Lower lobe of right lung (tissue), 2 donors: ENCODE data around the gene TMCO1. TPM values are rescaled to one million over a fixed set of nuclear protein-coding genes. Genes with fewer than 3 reads are reported as not detected.
"Not testable (repeated sequence)": the region's sequence is repeated elsewhere in the genome, so short reads cannot be mapped to it uniquely, and the experiment has no call there.

ENCODE experiments used
- ATAC-seq, 2 donors: fragments of 200-7000 bp; cut with Tn5 transposase; one replicate each; pipeline ENCODE4 v1.9.1; 2020 to 2022; ENCODE audit warnings: mild to moderate bottlenecking in 2 of 2, moderate library complexity in 2 of 2
- DNase-seq: peaks from one replicate; pipeline ENCODE4 v3.0.0-alpha.2; 2020
- H3K27ac ChIP-seq: fragments of 200-600 bp; one replicate; pipeline ENCODE4 v1.8.0; 2022
- H3K27me3 ChIP-seq: fragments of 200-600 bp; one replicate; pipeline ENCODE4 v1.8.0; 2022; ENCODE audit warnings: low read depth
- H3K36me3 ChIP-seq: fragments of 200-600 bp; one replicate; pipeline ENCODE4 v1.8.0; 2022; ENCODE audit warnings: mild to moderate bottlenecking
- H3K4me1 ChIP-seq: fragments of 200-600 bp; one replicate; pipeline ENCODE4 v1.8.0; 2022
- H3K4me3 ChIP-seq: fragments of 200-600 bp; one replicate; pipeline ENCODE4 v1.8.0; 2022; ENCODE audit warnings: mild to moderate bottlenecking
- H3K9me3 ChIP-seq: fragments of 200-600 bp; one replicate; pipeline ENCODE4 v1.8.0; 2022
- CTCF ChIP-seq: fragments of 200-600 bp; IDR thresholded peaks from one replicate; pipeline ENCODE4 v1.8.0; 2022; ENCODE audit warnings: antibody characterized with exemption, mild to moderate bottlenecking
- intact Hi-C: fragments of 100-400 bp; cut with DNase I; formaldehyde crosslinking; loops from one replicate; pipeline ENCODE4 v1.11.0; 2022
- long read RNA-seq: library from polyadenylated mRNA; unstranded; transcript quantifications from one replicate; pipeline ENCODE4 v2.0.0, GENCODE V29; 2021
- total RNA-seq: library from RNA; stranded (reverse); fragmentation: NEBNext Ultra II Directional; extraction: Animal tissue kit (Norgen Biotek cat#: 25700); gene quantifications from one replicate; pipeline ENCODE4 v1.2.1, GENCODE V29; 2021
- donor health status: DM: no; HTN: yes; CAD: no; lungs with severe emphysema.

Gene TMCO1
- 76.3 TPM for total RNA-seq
- long read RNA-seq, full-length matches to known transcripts: 66 of 73 reads
- long read RNA-seq, partial matches to known transcripts: 4 of 73 reads
- long read RNA-seq, other reads (novel, unspliced or antisense): 3 of 73 reads

- ATAC-seq (peak; percentile 100), DNase-seq (peak; percentile 96)
- intact Hi-C loops: no loop called here
Observed at GRCh38 chr1:165768513-165769394, at the start of gene TMCO1. TSS of gene TMCO1 (minus strand) at chr1:165768868. CDS start at chr1:165768751, 117 bp downstream.

GRCh38 chr1:165816826-165817497 is 48.3 kb upstream of the TMCO1 start:
- Histone ChIP-seq H3K27ac (no peak overlapping the region), H3K36me3 (no peaks in the 10 kb centered on the region), H3K27me3 (peaks cover 9% of the 10 kb centered on the region), H3K4me1 (no peaks in the 10 kb centered on the region), H3K4me3 (no peak overlapping the region), H3K9me3 (no peaks in the 10 kb centered on the region)
- no peak for DNase-seq
- intact Hi-C loops: no loop called here
- TF ChIP-seq CTCF: no peak
- ATAC-seq: no peak

More at GRCh38 chr1:165768513-165769394, at the start of gene TMCO1:
- no peaks in the 10 kb centered on the region for H3K27me3 ChIP-seq
- H3K9me3 ChIP-seq: no peaks in the 10 kb centered on the region
- peaks cover 41% of the 10 kb centered on the region for H3K36me3 ChIP-seq
- TF ChIP-seq CTCF: no peak
- peak within 1 kb of the TSS; percentile 85 for H3K4me3 ChIP-seq
- H3K4me1 ChIP-seq: peaks cover 35% of the 10 kb centered on the region
- H3K27ac ChIP-seq: peak within 1 kb of the TSS; percentile 89

GRCh38 chr1:165816157-165816556 is 47.5 kb upstream of the TMCO1 start:
- peaks cover 9% of the 10 kb centered on the region for H3K27me3 ChIP-seq
- H3K4me1 ChIP-seq: no peaks in the 10 kb centered on the region
- no peak overlapping the region for H3K4me3 ChIP-seq
- ATAC-seq: no peak
- H3K27ac ChIP-seq: no peak overlapping the region
- TF ChIP-seq CTCF: no peak
- no peaks in the 10 kb centered on the region for H3K36me3 ChIP-seq
- H3K9me3 ChIP-seq: no peaks in the 10 kb centered on the region
- DNase-seq: no peak
- intact Hi-C loops: no loop called here

- intact Hi-C loops: no loop called here
- Histone ChIP-seq H3K4me3 (no peak overlapping the region), H3K27me3 (peaks cover 9% of the 10 kb centered on the region), H3K9me3 (no peaks in the 10 kb centered on the region), H3K36me3 (no peaks in the 10 kb centered on the region), H3K27ac (no peak overlapping the region), H3K4me1 (no peaks in the 10 kb centered on the region)
- DNase-seq: no peak
- peak in 1 of 2 donors; percentile 64 for ATAC-seq
- TF ChIP-seq CTCF: no peak
Observed at GRCh38 chr1:165815725-165816124, 47.1 kb upstream of the TMCO1 start.

GRCh38 chr1:165807613-165808012 is 38.9 kb upstream of the TMCO1 start:
- Histone ChIP-seq H3K4me1 (no peaks in the 10 kb centered on the region), H3K9me3 (no peaks in the 10 kb centered on the region), H3K27ac (no peak overlapping the region), H3K4me3 (no peak overlapping the region), H3K36me3 (no peaks in the 10 kb centered on the region), H3K27me3 (no peaks in the 10 kb centered on the region)
- intact Hi-C loops: no loop called here
- ATAC-seq (no peak), DNase-seq (no peak)
- no peak for TF ChIP-seq CTCF

GRCh38 chr1:165804513-165804912 is 35.8 kb upstream of the TMCO1 start:
- H3K4me1 ChIP-seq, ATAC-seq, intact Hi-C loops, DNase-seq, H3K4me3 ChIP-seq, H3K27me3 ChIP-seq, H3K36me3 ChIP-seq, H3K9me3 ChIP-seq, H3K27ac ChIP-seq: not testable (repeated sequence)
